ENCODE results near the gene CCR7. TPM values are rescaled to one million over a fixed set of nuclear protein-coding genes. Genes with fewer than 3 reads are reported as not detected.
A peak's percentile ranks its signal among the peaks of the same experiment; 100 is the strongest.
"Not testable (repeated sequence)": the region's sequence is repeated elsewhere in the genome, so short reads cannot be mapped to it uniquely, and the experiment has no call there.

CCR7 gene
- total and polyA plus RNA-seq, 2 of the 4 experiments (the other 2 are of a cell fraction) = 0.14 to 0.36 TPM

DNA sequence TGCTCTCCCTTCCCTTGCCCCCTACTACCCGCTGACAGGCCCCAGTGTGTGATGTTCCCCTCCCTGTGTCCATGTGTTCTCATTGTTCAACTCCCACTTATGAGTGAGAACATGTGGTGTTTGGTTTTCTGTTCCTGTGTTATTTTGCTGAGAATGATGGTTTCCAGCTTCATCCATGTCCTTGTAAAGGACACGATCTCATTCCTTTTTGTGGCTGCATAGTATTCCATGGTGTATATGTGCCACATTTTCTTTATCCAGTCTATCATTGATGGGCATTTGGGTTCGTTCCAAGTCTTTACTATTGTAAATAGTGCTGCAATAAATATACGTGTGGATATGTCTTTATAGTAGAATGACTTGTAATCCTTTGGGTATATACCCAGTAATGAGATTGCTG, 18.8 kb downstream of the CCR7 start:
- H4K5ac ChIP-seq (ENCODE audit: low read depth, low read length); H3K18ac ChIP-seq (ENCODE audit: low read depth, low read length); H3K4ac ChIP-seq (ENCODE audit: low read depth, low read length); H2BK5ac ChIP-seq (ENCODE audit: low read depth, low read length, poor library complexity, severe bottlenecking); H2BK15ac ChIP-seq (ENCODE audit: low read depth, low read length); in situ Hi-C loops (cut with MboI; ENCODE audit: low sequenced_read_pairs); H2AFZ ChIP-seq (replicated peaks; ENCODE audit: low read length, poor library complexity); H3K4me3 ChIP-seq (ENCODE audit: insufficient read depth, low read depth, low read length); H3K4me2 ChIP-seq (ENCODE audit: low read depth, low read length); H3K9ac ChIP-seq (ENCODE audit: low read depth, low read length); H3K27me3 ChIP-seq (ENCODE audit: control insufficient read depth, insufficient read depth, low read length); H4K91ac ChIP-seq (ENCODE audit: insufficient read depth, low read depth, low read length); intact Hi-C loops (cut with micrococcal nuclease); H2AK9ac ChIP-seq (replicated peaks; ENCODE audit: low read depth, low read length, poor library complexity); POLR2A ChIA-PET (ENCODE audit: unreplicated experiment); H3K36me3 ChIP-seq (ENCODE audit: control insufficient read depth, insufficient read depth, low read length); H4K8ac ChIP-seq (ENCODE audit: low read depth in 2 of 2, low read length in 2 of 2); H3K56ac ChIP-seq (ENCODE audit: extremely low read depth, insufficient read depth, low read length); DNase-seq; H3K14ac ChIP-seq (replicated peaks; ENCODE audit: low read depth, low read length); dilution Hi-C loops (cut with HindIII; ENCODE audit: low sequenced_read_pairs, unreplicated experiment); H2BK20ac ChIP-seq (ENCODE audit: low read depth, low read length); H3K23ac ChIP-seq (ENCODE audit: low read depth, low read length); H4K20me1 ChIP-seq (ENCODE audit: insufficient read depth, low read length); BruUV-seq (replicated peaks); H3K9me3 ChIP-seq (ENCODE audit: control insufficient read depth, insufficient read depth, low read length); H3K27ac ChIP-seq (ENCODE audit: insufficient read depth, low read length); ATAC-seq (ENCODE audit: low read depth): not testable (repeated sequence)
- H2BK120ac ChIP-seq (ENCODE audit: low read depth, low read length) = 0 out of 2 replicates have a peak overlapping the region, but pooled peaks have one; percentile 17
- H3K9me1 ChIP-seq (ENCODE audit: insufficient read depth, low read length) = peaks cover 50% of the 10 kb centered on the region
- peaks cover 0 to 31% of the 10 kb centered on the region in 2 experiments; a peak in 2 of 4 replicates for H3K79me1 ChIP-seq (ENCODE audit: low read depth in 1 of 2, low read length in 2 of 2)
- H2AK5ac ChIP-seq (ENCODE audit: low read depth, low read length) = 0 out of 2 replicates have a peak overlapping the region, but pooled peaks have one; percentile 10
- WGBS, 2 experiments (ENCODE audit: extremely low coverage in 2 of 2, insufficient read length in 1 of 2) = no CpG with 5 or more reads among the region's 4 CpGs
- H3K4me1 ChIP-seq (ENCODE audit: control insufficient read depth, insufficient read depth, low read length) = peaks cover 51% of the 10 kb centered on the region
- CTCF ChIA-PET = interaction anchor here (1.1 kb wide), 1 partner anchor 13 kb away, joined by 3 read pairs; no protein-coding TSS in a partner anchor

All from IMR-90 (cell line).